Caco-2 (cell line): Measurements from ENCODE around the gene LRRC40. TPM values are rescaled to one million over a fixed set of nuclear protein-coding genes. Genes with fewer than 3 reads are reported as not detected.

Source experiments
- BruUV-seq: library from RNA; stranded (reverse); fragments of 400-500 nt; replicated peaks from 2 replicates; lab custom pipeline; 2021; lab: Mats Ljungman, UMichigan
- CTCF ChIA-PET: fragments of 300-600 bp; sonication (Branson Sonifier 250); formaldehyde crosslinking; loops from one replicate; lab custom pipeline; 2022; ENCODE audit warnings: antibody characterized with exemption; lab: Charles Lee
- POLR2A ChIA-PET: fragments of 300-600 bp; sonication (Branson Sonifier 250); formaldehyde crosslinking; loops from one replicate; lab custom pipeline; 2022; ENCODE audit warnings: antibody characterized with exemption; lab: Charles Lee
- DNase-seq, 2 experiments: peaks; one replicate each; pipeline versions ENCODE4 v3.0.0 to v3.0.0-alpha.2; 2020 to 2022
- H3K27me3 ChIP-seq: replicated peaks from 2 replicates; pipeline ENCODE4 v1.6.0; 2011; ENCODE audit warnings: low read length; ENCODE audit not compliant: control insufficient read depth, insufficient read depth
- H3K36me3 ChIP-seq: 2 replicates; pipeline ENCODE4 v1.5.1; 2011; ENCODE audit warnings: low read length; ENCODE audit not compliant: control insufficient read depth, insufficient read depth
- H3K4me1 ChIP-seq: fragments of 250-450 bp; sonication (Bioruptor Pico); 2 replicates; pipeline ENCODE4 v1.5.1; 2020; ENCODE audit warnings: mild to moderate bottlenecking
- H3K4me3 ChIP-seq: 2 replicates; pipeline ENCODE4 v1.5.1; 2011; ENCODE audit warnings: low read depth, mild to moderate bottlenecking, control low read depth, low read length
- H3K9me3 ChIP-seq: fragments of 250-450 bp; sonication (Bioruptor Pico); 2 replicates; pipeline ENCODE4 v1.5.1; 2020; ENCODE audit warnings: mild to moderate bottlenecking, moderate library complexity
- H3K27ac Mint-ChIP-seq: one replicate; pipeline ENCODE4 v1.8.0; 2022; ENCODE audit warnings: mixed read lengths; ENCODE audit not compliant: unreplicated experiment
- H3K27me3 Mint-ChIP-seq: one replicate; pipeline ENCODE4 v1.8.0; 2022; ENCODE audit warnings: mixed read lengths; ENCODE audit not compliant: insufficient read depth, unreplicated experiment
- H3K36me3 Mint-ChIP-seq: one replicate; pipeline ENCODE4 v1.8.0; 2022; ENCODE audit warnings: mild to moderate bottlenecking, mixed read lengths; ENCODE audit not compliant: insufficient read depth, unreplicated experiment
- H3K4me1 Mint-ChIP-seq: one replicate; pipeline ENCODE4 v1.8.0; 2022; ENCODE audit warnings: low read depth, mixed read lengths; ENCODE audit not compliant: unreplicated experiment
- H3K4me3 Mint-ChIP-seq: one replicate; pipeline ENCODE4 v1.8.0; 2022; ENCODE audit warnings: mild to moderate bottlenecking, moderate library complexity, mixed read lengths; ENCODE audit not compliant: unreplicated experiment
- H3K9me3 Mint-ChIP-seq: one replicate; pipeline ENCODE4 v1.8.0; 2022; ENCODE audit warnings: mixed read lengths; ENCODE audit not compliant: unreplicated experiment
- intact Hi-C: fragments of 100-400 bp; cut with micrococcal nuclease; formaldehyde crosslinking; loops from one replicate; pipeline ENCODE4 v1.10.0; 2022; ENCODE audit not compliant: unreplicated experiment
- total RNA-seq: library from RNA; stranded (reverse); gene quantifications from 2 replicates; pipeline ENCODE4 v1.2.3, GENCODE V29; 2022
- TF ChIP-seq, protein P1 (sequence below), 2 experiments: fragments of 200-600 bp in 1 of 2; IDR thresholded peaks; 1 replicate in 1 of 2; 2 replicates in 1 of 2; pipeline versions ENCODE4 v1.5.1 to v1.8.0; 2011 to 2022; ENCODE audit warnings: antibody characterized with exemption in 1 of 2, control low read depth in 1 of 2, inconsistent platforms in 1 of 2, low read depth in 1 of 2, low read length in 1 of 2, mild to moderate bottlenecking in 1 of 2, moderate library complexity in 1 of 2; ENCODE audit not compliant: insufficient read depth in 1 of 2, severe bottlenecking in 1 of 2, unreplicated experiment in 1 of 2

The LRRC40 gene
- total RNA-seq, 1 experiment from 2014 or later: 15.6 TPM

DNA sequence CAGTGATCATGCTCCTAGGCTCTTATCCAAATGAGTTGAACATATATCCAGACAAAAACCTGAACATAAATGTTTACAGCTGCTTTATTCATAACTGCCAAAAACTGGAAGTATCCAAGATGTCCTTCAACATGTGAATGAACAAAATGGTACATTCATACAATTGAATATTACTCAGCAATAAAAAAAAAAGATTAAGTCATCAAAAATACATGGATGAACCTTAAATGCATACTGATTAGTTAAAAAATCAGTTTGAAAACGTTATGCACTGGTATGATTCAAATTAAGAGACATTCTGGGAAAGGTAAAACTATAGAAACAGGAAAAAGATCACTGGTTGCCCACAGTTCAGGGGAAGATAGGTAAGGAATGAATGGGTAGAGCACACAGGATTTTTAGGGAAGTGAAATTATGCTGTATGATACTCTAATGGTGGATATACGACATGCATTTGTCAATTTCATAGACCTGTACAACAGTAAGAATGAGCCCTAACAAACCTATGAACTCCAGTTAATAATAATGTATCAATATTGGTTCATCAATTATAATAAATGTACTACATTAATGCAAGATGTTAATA lies 3.1 kb downstream of the LRRC40 start:
- Mint-ChIP-seq H3K27ac (no peak overlapping the region), H3K27me3 (no peaks in the 10 kb centered on the region), H3K36me3 (peaks cover 5% of the 10 kb centered on the region), H3K4me3 (no peak overlapping the region), H3K4me1 (no peaks in the 10 kb centered on the region), H3K9me3 (no peaks in the 10 kb centered on the region)
- ChIA-PET POLR2A (no interaction called here), CTCF (no interaction called here)
- intact Hi-C loops: loop anchor here (10.0 kb wide), 1 partner anchor 213 kb away; the partner anchor contains the start of gene CTH
- no peaks in the 10 kb centered on the region for H3K27me3 ChIP-seq
- BruUV-seq: no TSS peak
- TF ChIP-seq, protein P1, sequence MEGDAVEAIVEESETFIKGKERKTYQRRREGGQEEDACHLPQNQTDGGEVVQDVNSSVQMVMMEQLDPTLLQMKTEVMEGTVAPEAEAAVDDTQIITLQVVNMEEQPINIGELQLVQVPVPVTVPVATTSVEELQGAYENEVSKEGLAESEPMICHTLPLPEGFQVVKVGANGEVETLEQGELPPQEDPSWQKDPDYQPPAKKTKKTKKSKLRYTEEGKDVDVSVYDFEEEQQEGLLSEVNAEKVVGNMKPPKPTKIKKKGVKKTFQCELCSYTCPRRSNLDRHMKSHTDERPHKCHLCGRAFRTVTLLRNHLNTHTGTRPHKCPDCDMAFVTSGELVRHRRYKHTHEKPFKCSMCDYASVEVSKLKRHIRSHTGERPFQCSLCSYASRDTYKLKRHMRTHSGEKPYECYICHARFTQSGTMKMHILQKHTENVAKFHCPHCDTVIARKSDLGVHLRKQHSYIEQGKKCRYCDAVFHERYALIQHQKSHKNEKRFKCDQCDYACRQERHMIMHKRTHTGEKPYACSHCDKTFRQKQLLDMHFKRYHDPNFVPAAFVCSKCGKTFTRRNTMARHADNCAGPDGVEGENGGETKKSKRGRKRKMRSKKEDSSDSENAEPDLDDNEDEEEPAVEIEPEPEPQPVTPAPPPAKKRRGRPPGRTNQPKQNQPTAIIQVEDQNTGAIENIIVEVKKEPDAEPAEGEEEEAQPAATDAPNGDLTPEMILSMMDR (IDR thresholded peaks at IDR 0.05; ENCODE audit: insufficient read depth in 1 of 2, low read depth in 1 of 2, low read length in 1 of 2, severe bottlenecking in 1 of 2, unreplicated experiment in 1 of 2): no peak
- no peak for DNase-seq
- H3K36me3 ChIP-seq: no peaks in the 10 kb centered on the region
- H3K9me3 ChIP-seq: no peaks in the 10 kb centered on the region
- H3K4me1 ChIP-seq: no peaks in the 10 kb centered on the region
- H3K4me3 ChIP-seq: no peak overlapping the region

DNA sequence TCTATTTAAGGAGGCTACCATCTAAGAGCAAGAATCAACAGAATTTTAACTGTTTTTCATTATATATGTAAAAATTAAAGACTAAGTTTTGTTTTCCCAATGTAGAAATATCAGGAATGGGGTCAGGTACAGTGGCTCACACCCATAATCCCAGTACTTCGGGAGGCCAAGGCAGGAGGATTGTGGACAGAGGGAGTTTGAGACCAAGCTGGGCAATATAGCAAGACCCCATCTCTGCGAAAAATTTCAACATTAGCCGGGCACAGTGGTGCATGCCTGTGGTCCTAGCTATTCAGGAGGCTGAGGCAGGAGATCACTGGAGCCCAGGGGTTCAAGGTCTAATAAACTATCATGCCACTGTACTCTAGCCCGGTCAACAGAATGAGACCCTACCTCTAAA lies 5.3 kb downstream of the LRRC40 start:
- H3K9me3 ChIP-seq: no peaks in the 10 kb centered on the region
- Mint-ChIP-seq H3K27ac (no peak overlapping the region), H3K36me3 (no peaks in the 10 kb centered on the region), H3K27me3 (no peaks in the 10 kb centered on the region), H3K9me3 (no peaks in the 10 kb centered on the region), H3K4me1 (no peaks in the 10 kb centered on the region), H3K4me3 (no peak overlapping the region)
- no peak overlapping the region for H3K4me3 ChIP-seq
- intact Hi-C loops: loop anchor here (10.0 kb wide), 1 partner anchor 215 kb away; the partner anchor contains the start of gene CTH
- ChIA-PET POLR2A (no interaction called here), CTCF (no interaction called here)
- H3K4me1 ChIP-seq: no peaks in the 10 kb centered on the region
- DNase-seq: no peak
- TF ChIP-seq, protein P1 (IDR thresholded peaks at IDR 0.05; ENCODE audit: insufficient read depth in 1 of 2, low read depth in 1 of 2, low read length in 1 of 2, severe bottlenecking in 1 of 2, unreplicated experiment in 1 of 2): no peak
- H3K36me3 ChIP-seq: no peaks in the 10 kb centered on the region
- no peaks in the 10 kb centered on the region for H3K27me3 ChIP-seq
- no TSS peak for BruUV-seq

- POLR2A ChIA-PET: no interaction called here
- no TSS peak for BruUV-seq
- no peak for DNase-seq
- Mint-ChIP-seq H3K9me3 (no peaks in the 10 kb centered on the region), H3K27ac (no peak overlapping the region), H3K4me3 (no peak overlapping the region), H3K4me1 (no peaks in the 10 kb centered on the region), H3K36me3 (no peaks in the 10 kb centered on the region), H3K27me3 (no peaks in the 10 kb centered on the region)
- Histone ChIP-seq H3K4me1 (no peaks in the 10 kb centered on the region), H3K36me3 (no peaks in the 10 kb centered on the region), H3K4me3 (no peak overlapping the region), H3K9me3 (no peaks in the 10 kb centered on the region), H3K27me3 (no peaks in the 10 kb centered on the region)
- TF ChIP-seq, protein P1 (IDR thresholded peaks at IDR 0.05; ENCODE audit: insufficient read depth in 1 of 2, low read depth in 1 of 2, low read length in 1 of 2, severe bottlenecking in 1 of 2, unreplicated experiment in 1 of 2): no peak
- intact Hi-C loops: no loop called here
- CTCF ChIA-PET: no interaction called here
Observed at GRCh38 chr1:70196333-70196732, 9.0 kb downstream of the LRRC40 start.
